Right atrium auricular region (tissue), 2 donors: ENCODE measurements around the gene PNPLA5. TPM values are rescaled to one million over a fixed set of nuclear protein-coding genes. Genes with fewer than 3 reads are reported as not detected.

Experiments
- DNase-seq: peaks from one replicate; pipeline ENCODE4 v3.0.0-alpha.2; 2019; ENCODE audit warnings: low spot score
- H3K27ac ChIP-seq, 2 donors: fragments of 200-600 bp; sonication (generic); 1 replicate in 1 of 2; 2 replicates in 1 of 2; pipeline ENCODE4 v1.5.1; 2016 to 2019
- H3K27me3 ChIP-seq, 2 donors: fragments of 200-600 bp; sonication (generic); one replicate each; pipeline versions ENCODE4 v1.5.1 to v1.6.0; 2017 to 2019
- H3K36me3 ChIP-seq: fragments of 200-600 bp; sonication (generic); one replicate; pipeline ENCODE4 v1.5.1; 2016
- H3K4me1 ChIP-seq, 2 donors: fragments of 200-600 bp; sonication (generic); one replicate each; pipeline versions ENCODE4 v1.5.1 to v1.6.0; 2017 to 2019
- H3K4me3 ChIP-seq, 2 donors: fragments of 200-600 bp; sonication (generic); 1 replicate in 1 of 2; 2 replicates in 1 of 2; pipeline ENCODE4 v1.5.1; 2017 to 2019; ENCODE audit warnings: mild to moderate bottlenecking in 1 of 2, moderate library complexity in 1 of 2
- H3K9me3 ChIP-seq, 2 donors: fragments of 200-600 bp; sonication (generic); one replicate each; pipeline ENCODE4 v1.5.1; 2019
- CTCF ChIP-seq, 2 donors: fragments of 200-600 bp; sonication (generic); IDR thresholded peaks; one replicate each; pipeline ENCODE4 v1.5.1; 2019; ENCODE audit warnings: antibody characterized with exemption in 2 of 2
- total RNA-seq, 2 donors: library from RNA; depleted of rRNA; stranded (reverse); fragments of >200 nt; gene quantifications; one replicate each; pipeline ENCODE4 v1.1.0, GENCODE V29; 2016

The PNPLA5 gene
- total RNA-seq, 2 donors from 2014 or later, result not detected

- Histone ChIP-seq H3K4me1 (peaks cover 0 to 16% of the 10 kb centered on the region in 2 donors), H3K36me3 (no peaks in the 10 kb centered on the region), H3K27me3 (no peaks in the 10 kb centered on the region), H3K9me3 (no peaks in the 10 kb centered on the region), H3K4me3 (no peak overlapping the region), H3K27ac (no peak overlapping the region)
- no peak for DNase-seq
- TF ChIP-seq CTCF (IDR thresholded peaks at IDR 0.05), result no peak
Observed at GRCh38 chr22:43926349-43926710, 34.5 kb upstream of the PNPLA5 start.

- H3K36me3 ChIP-seq, result no peaks in the 10 kb centered on the region
- no peak overlapping the region for H3K4me3 ChIP-seq
- TF ChIP-seq CTCF (IDR thresholded peaks at IDR 0.05), result no peak
- no peak for DNase-seq
- H3K27ac ChIP-seq, result no peak overlapping the region
- peaks cover 0 to 16% of the 10 kb centered on the region in 2 donors for H3K4me1 ChIP-seq
- no peaks in the 10 kb centered on the region for H3K9me3 ChIP-seq
- H3K27me3 ChIP-seq, result no peaks in the 10 kb centered on the region
Observed at GRCh38 chr22:43925433-43926348, 33.9 kb upstream of the PNPLA5 start.

- H3K4me1 ChIP-seq, result peaks cover 0 to 16% of the 10 kb centered on the region in 2 donors
- no peak for DNase-seq
- no peak overlapping the region for H3K27ac ChIP-seq
- no peaks in the 10 kb centered on the region for H3K27me3 ChIP-seq
- no peaks in the 10 kb centered on the region for H3K9me3 ChIP-seq
- TF ChIP-seq CTCF (IDR thresholded peaks at IDR 0.05), result no peak
- H3K36me3 ChIP-seq, result no peaks in the 10 kb centered on the region
- H3K4me3 ChIP-seq, result no peak overlapping the region
Observed at GRCh38 chr22:43924877-43925276, 33.1 kb upstream of the PNPLA5 start.

GRCh38 chr22:43923631-43924464 lies 32.0 kb upstream of the PNPLA5 start, which contains the start of gene PNPLA3:
PNPLA3 (plus strand) TSS chr22:43923805; CDS start chr22:43923912, 107 bp downstream.
- H3K27me3 ChIP-seq, result no peaks in the 10 kb centered on the region
- no peaks in the 10 kb centered on the region for H3K36me3 ChIP-seq

GRCh38 chr22:43923191-43923590 lies 31.4 kb upstream of the PNPLA5 start:
- H3K4me1 ChIP-seq, result peaks cover 0 to 16% of the 10 kb centered on the region in 2 donors
- no peak for DNase-seq
- H3K27ac ChIP-seq, result no peak overlapping the region
- H3K27me3 ChIP-seq, result no peaks in the 10 kb centered on the region
- H3K9me3 ChIP-seq, result no peaks in the 10 kb centered on the region
- no peaks in the 10 kb centered on the region for H3K36me3 ChIP-seq
- peak overlapping the region; percentile 54 to 68 for H3K4me3 ChIP-seq
- no peak for TF ChIP-seq CTCF (IDR thresholded peaks at IDR 0.05)

More at GRCh38 chr22:43923631-43924464, 32.0 kb upstream of the PNPLA5 start, which contains the start of gene PNPLA3:
- peak within 1 kb of the TSS in 1 of 2 donors; percentile 46 for H3K27ac ChIP-seq
- DNase-seq, result peak; percentile 85
- H3K4me1 ChIP-seq, result peaks cover 0 to 16% of the 10 kb centered on the region in 2 donors
- H3K9me3 ChIP-seq, result no peaks in the 10 kb centered on the region
- H3K4me3 ChIP-seq, result peak within 1 kb of the TSS; percentile 54 to 68
- no peak for TF ChIP-seq CTCF (IDR thresholded peaks at IDR 0.05)
